Astrocyte of the cerebellum (primary cell): ENCODE measurements around the gene IFRD1.

Experiments
- DNase-seq: peaks from one replicate; pipeline ENCODE4 v3.0.0-alpha.2; 2011; ENCODE audit warnings: low read depth
- H3K4me3 ChIP-seq: 2 replicates; pipeline ENCODE4 v1.5.1; 2011; ENCODE audit warnings: mild to moderate bottlenecking, low read depth, low read length, moderate library complexity
- in situ Hi-C: cut with HindIII; loops from 2 replicates; pipeline ENCODE4 v1.10.0; 2017; ENCODE audit warnings: low sequenced_read_pairs
- TF ChIP-seq, protein P1 (sequence below): IDR thresholded peaks from 2 replicates; pipeline ENCODE4 v1.5.1; 2012; ENCODE audit warnings: low read length, low read depth, moderate library complexity, mild to moderate bottlenecking; ENCODE audit errors: missing control alignments

IFRD1 gene

GRCh38 chr7:112502700-112503099, 52.4 kb downstream of the IFRD1 start:
- in situ Hi-C loops = no loop called here
- TF ChIP-seq, protein P1, sequence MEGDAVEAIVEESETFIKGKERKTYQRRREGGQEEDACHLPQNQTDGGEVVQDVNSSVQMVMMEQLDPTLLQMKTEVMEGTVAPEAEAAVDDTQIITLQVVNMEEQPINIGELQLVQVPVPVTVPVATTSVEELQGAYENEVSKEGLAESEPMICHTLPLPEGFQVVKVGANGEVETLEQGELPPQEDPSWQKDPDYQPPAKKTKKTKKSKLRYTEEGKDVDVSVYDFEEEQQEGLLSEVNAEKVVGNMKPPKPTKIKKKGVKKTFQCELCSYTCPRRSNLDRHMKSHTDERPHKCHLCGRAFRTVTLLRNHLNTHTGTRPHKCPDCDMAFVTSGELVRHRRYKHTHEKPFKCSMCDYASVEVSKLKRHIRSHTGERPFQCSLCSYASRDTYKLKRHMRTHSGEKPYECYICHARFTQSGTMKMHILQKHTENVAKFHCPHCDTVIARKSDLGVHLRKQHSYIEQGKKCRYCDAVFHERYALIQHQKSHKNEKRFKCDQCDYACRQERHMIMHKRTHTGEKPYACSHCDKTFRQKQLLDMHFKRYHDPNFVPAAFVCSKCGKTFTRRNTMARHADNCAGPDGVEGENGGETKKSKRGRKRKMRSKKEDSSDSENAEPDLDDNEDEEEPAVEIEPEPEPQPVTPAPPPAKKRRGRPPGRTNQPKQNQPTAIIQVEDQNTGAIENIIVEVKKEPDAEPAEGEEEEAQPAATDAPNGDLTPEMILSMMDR = no peak
- no peak overlapping the region for H3K4me3 ChIP-seq
- DNase-seq = no peak

DNA sequence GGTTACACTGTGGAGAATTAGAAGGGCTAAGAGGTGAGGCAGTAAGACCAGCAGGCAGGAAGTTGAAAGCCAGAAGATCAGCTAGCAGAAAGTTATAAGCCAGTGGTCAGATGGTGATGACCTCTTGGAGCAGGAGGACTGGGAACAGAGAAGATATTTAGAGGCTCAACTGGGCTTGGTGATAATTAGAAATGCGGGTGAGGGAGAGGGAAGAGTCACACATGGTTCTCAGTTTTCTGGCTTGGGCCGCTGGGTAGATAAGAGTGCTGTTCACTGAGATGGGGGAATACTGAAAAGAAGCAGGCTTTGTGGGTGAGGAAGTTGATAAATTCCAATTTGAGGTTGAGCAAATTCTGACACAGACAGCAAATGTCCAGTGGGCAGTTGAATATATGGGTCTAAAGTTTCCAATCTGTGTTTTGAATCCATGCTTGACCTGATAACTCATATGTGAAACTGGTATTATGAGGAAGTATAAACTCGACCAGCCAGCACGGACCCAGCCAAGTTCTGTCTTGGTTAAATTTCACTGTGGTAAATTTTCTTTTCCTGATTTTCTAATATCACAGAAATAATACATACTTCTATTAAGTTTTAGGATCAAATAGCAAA, 53.2 kb downstream of the IFRD1 start:
- H3K4me3 ChIP-seq = no peak overlapping the region
- no peak for DNase-seq
- in situ Hi-C loops = no loop called here
- TF ChIP-seq, protein P1 = no peak

GRCh38 chr7:112504093-112504695, 53.9 kb downstream of the IFRD1 start:
- TF ChIP-seq, protein P1 = no peak
- H3K4me3 ChIP-seq = no peak overlapping the region
- in situ Hi-C loops = no loop called here
- DNase-seq = no peak

DNA sequence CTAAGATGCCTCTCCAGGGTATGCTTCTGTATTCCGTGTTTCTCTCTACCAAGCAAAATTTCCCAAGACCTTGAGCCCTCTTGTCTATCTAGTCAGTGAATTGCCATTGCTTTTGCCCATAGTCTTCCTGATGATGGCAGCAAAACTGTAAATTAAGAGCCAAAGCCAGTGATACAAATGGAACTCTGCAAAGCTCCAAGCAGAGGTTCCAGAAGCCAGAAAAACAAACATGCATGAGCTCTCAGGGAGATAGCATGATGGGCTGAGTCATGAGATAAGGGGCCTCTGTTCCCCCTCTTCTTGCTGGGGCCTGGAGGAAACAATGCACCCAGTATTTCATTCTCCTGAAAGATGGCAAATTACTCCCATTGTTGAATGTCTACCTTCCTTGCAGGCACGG, 55.2 kb downstream of the IFRD1 start:
- TF ChIP-seq, protein P1 = no peak
- DNase-seq = no peak
- H3K4me3 ChIP-seq = no peak overlapping the region
- in situ Hi-C loops = no loop called here

DNA sequence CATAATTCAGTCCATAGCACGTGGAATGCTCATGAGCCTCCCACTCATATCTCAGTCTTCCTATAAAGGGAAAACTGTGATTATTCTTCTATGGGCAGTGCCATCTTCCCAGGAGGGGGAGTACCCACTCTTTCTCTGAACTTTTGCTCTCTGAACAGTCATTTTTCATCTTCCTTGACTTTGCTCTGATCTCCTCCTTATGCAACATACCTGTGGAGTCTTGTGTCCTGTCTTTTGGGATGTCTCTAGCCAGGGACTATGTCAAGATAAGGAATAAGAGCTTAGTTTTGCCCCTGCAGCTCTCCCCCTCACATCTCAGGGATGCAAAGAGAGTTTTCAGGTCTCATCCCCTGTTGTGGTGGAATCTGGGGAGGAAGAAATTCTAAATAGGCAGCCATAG, 58.1 kb downstream of the IFRD1 start:
- TF ChIP-seq, protein P1 = no peak

DNA sequence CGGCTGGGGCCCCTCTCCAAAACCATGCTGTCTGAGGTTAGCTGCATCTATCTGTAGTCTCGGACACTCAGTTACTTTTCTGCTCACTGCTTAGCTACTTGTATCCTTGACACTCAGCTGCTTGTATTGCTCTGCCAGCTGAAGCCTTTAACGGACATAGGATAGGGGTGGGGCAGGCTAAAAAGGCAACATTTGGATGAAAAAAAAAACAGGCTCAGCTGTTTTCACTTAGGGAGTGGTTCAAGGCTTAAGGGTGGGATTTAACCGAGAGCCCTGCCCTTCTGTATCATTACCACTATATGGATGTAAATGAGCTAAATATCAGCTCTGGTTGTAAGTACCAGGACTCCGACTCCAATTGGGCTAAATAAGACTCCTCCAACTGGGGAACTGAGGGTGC, 59.1 kb downstream of the IFRD1 start:
- TF ChIP-seq, protein P1 = no peak
- in situ Hi-C loops = no loop called here
- no peak for DNase-seq
- no peak overlapping the region for H3K4me3 ChIP-seq

More for the DNA sequence above, 58.1 kb downstream of the IFRD1 start:
- no peak for DNase-seq
- in situ Hi-C loops = no loop called here
- H3K4me3 ChIP-seq = no peak overlapping the region
